ELF-1 (cell line): ENCODE measurements around the gene TMEM129.
"Not testable (repeated sequence)": the region's sequence is repeated elsewhere in the genome, so short reads cannot be mapped to it uniquely, and the experiment has no call there.

Experiments used
- DNase-seq: peaks from one replicate; pipeline ENCODE4 v3.0.0-alpha.2; 2016; ENCODE audit warnings: low read depth, low spot score

Gene TMEM129

GRCh38 chr4:1721666-1722550 is 785 bp upstream of the TMEM129 start:
- no peak for DNase-seq

GRCh38 chr4:1720163-1720983 is 750 bp downstream of the TMEM129 start:
- peak; percentile 60 for DNase-seq

- DNase-seq: no peak
These were observed 2.9 kb downstream of the TMEM129 start for GRCh38 chr4:1718095-1718850.

GRCh38 chr4:1717129-1718094 is 3.7 kb downstream of the TMEM129 start:
- DNase-seq: no peak

- DNase-seq: no peak
These were observed 4.8 kb downstream of the TMEM129 start for GRCh38 chr4:1716065-1716945.

- no peak for DNase-seq
These were observed 5.9 kb downstream of the TMEM129 start for GRCh38 chr4:1715002-1715758.

- DNase-seq: peak; percentile 37
These were observed 6.7 kb downstream of the TMEM129 start for GRCh38 chr4:1714303-1715001.

GRCh38 chr4:1713003-1713851 is 7.9 kb downstream of the TMEM129 start:
- no peak for DNase-seq

- peak; percentile 95 for DNase-seq
These were observed 8.7 kb downstream of the TMEM129 start, which contains the start of gene SLBP for GRCh38 chr4:1712216-1713002. Gene SLBP (minus strand): TSS chr4:1712319. CDS start chr4:1712188, 131 bp downstream.

GRCh38 chr4:1711571-1712215 is 9.4 kb downstream of the TMEM129 start:
- DNase-seq: peak; percentile 56

GRCh38 chr4:1711055-1711570 is 10.0 kb downstream of the TMEM129 start:
- DNase-seq: no peak

GRCh38 chr4:1708581-1708980 is 12.5 kb downstream of the TMEM129 start:
- no peak for DNase-seq

- DNase-seq: no peak
These were observed 14.8 kb downstream of the TMEM129 start for GRCh38 chr4:1706358-1706757.

- no peak for DNase-seq
These were observed 15.4 kb downstream of the TMEM129 start for GRCh38 chr4:1705732-1706131.

GRCh38 chr4:1703867-1704266 is 17.3 kb downstream of the TMEM129 start:
- no peak for DNase-seq

- DNase-seq: not testable (repeated sequence)
These were observed 19.5 kb downstream of the TMEM129 start for GRCh38 chr4:1701671-1702070.
